ENCODE data around the gene LTB4R2. TPM values are rescaled to one million over a fixed set of nuclear protein-coding genes. Genes with fewer than 3 reads are reported as not detected.

The LTB4R2 gene
- total and polyA plus RNA-seq, 2 donors (not counting 1 experiment from before 2014, with no cell fraction given) = 10.7 to 11.7 TPM

- ChIA-PET POLR2A (interaction anchor here (0.9 to 2.0 kb wide), 4 partner anchors 13 to 48 kb away, joined by 3 to 5 read pairs (median 4); partner anchors contain the start of genes RABGGTA and TINF2), CTCF (interaction anchor here (1.2 to 5.1 kb wide), 8 partner anchors 7 to 147 kb away, joined by 3 to 41 read pairs (median 11); partner anchors contain the start of genes CIDEB, LTB4R2, MDP1 and RABGGTA)
- H4K20me1 ChIP-seq (ENCODE audit: control insufficient read depth, insufficient read depth, low read length, poor library complexity, severe bottlenecking) = no peaks in the 10 kb centered on the region
- peaks cover 11 to 52% of the 10 kb centered on the region in 2 experiments for H3K36me3 ChIP-seq (replicated peaks in 1 of 2; ENCODE audit: control extremely low read depth in 1 of 2, control insufficient read depth in 1 of 2, extremely low read depth in 1 of 2, insufficient read depth in 2 of 2, low read length in 1 of 2)
- no peak overlapping the region for H3K27ac ChIP-seq (ENCODE audit: low read length in 2 of 2)
- TF ChIP-seq CTCF (IDR thresholded peaks at IDR 0.05) = no peak
- no peak for TF ChIP-seq EZH2 (IDR thresholded peaks at IDR 0.05; ENCODE audit: borderline replicate concordance, insufficient read depth, low read depth, low read length, poor library complexity, severe bottlenecking)
- no peak overlapping the region for H3K9ac ChIP-seq (ENCODE audit: low read length)
- H3K79me2 ChIP-seq (ENCODE audit: control insufficient read depth, insufficient read depth, low read length) = peaks cover 13% of the 10 kb centered on the region
- no peak for ATAC-seq (ENCODE audit: low read depth)
- H3K9me3 ChIP-seq (ENCODE audit: control extremely low read depth in 1 of 3, control insufficient read depth in 2 of 3, insufficient read depth in 1 of 3, low read length in 2 of 3) = no peaks in the 10 kb centered on the region
- H3K4me1 ChIP-seq (ENCODE audit: control insufficient read depth in 2 of 2, insufficient read depth in 2 of 2, low read length in 2 of 2) = peaks cover 10 to 18% of the 10 kb centered on the region in 2 donors
- H3K4me2 ChIP-seq (replicated peaks; ENCODE audit: low read depth, low read length, poor library complexity, severe bottlenecking) = no peak overlapping the region
- H2AFZ ChIP-seq (ENCODE audit: insufficient read depth, low read depth, low read length, poor library complexity, severe bottlenecking) = no peak overlapping the region
- 92% methylated on average over 3 of the region's 9 CpGs for WGBS (ENCODE audit: insufficient coverage)
- no peak overlapping the region for H3K4me3 Mint-ChIP-seq
- no peaks in the 10 kb centered on the region for H3K27me3 Mint-ChIP-seq
- H3K4me1 Mint-ChIP-seq = peaks cover 14% of the 10 kb centered on the region
- intact Hi-C loops (cut with micrococcal nuclease) = no loop called here
- H3K9me3 Mint-ChIP-seq (ENCODE audit: insufficient read depth) = no peaks in the 10 kb centered on the region
- no peaks in the 10 kb centered on the region for H3K27me3 ChIP-seq (replicated peaks in 1 of 4; ENCODE audit: control extremely low read depth in 1 of 4, control insufficient read depth in 3 of 4, insufficient read depth in 4 of 4, low read length in 3 of 4)
- no peak overlapping the region for H3K4me3 ChIP-seq (ENCODE audit: control extremely low read depth in 1 of 5, extremely low read depth in 1 of 5, insufficient read depth in 1 of 5, low read depth in 2 of 5, low read length in 4 of 5)
- H3K27ac Mint-ChIP-seq = no peak overlapping the region
- DNase-seq = no peak
Observed at GRCh38 chr14:24290746-24291145, 19.2 kb upstream of the LTB4R2 start.

- no peaks in the 10 kb centered on the region for H4K20me1 ChIP-seq (ENCODE audit: control insufficient read depth, insufficient read depth, low read length, poor library complexity, severe bottlenecking)
- H3K27me3 ChIP-seq (replicated peaks in 1 of 4; ENCODE audit: control extremely low read depth in 1 of 4, control insufficient read depth in 3 of 4, insufficient read depth in 4 of 4, low read length in 3 of 4) = no peaks in the 10 kb centered on the region
- no peak overlapping the region for H3K27ac ChIP-seq (ENCODE audit: low read length in 2 of 2)
- 92% methylated on average over 2 of the region's 3 CpGs for WGBS (ENCODE audit: insufficient coverage)
- DNase-seq (no peak), ATAC-seq (ENCODE audit: low read depth) (no peak)
- peaks cover 13% of the 10 kb centered on the region for H3K79me2 ChIP-seq (ENCODE audit: control insufficient read depth, insufficient read depth, low read length)
- Mint-ChIP-seq H3K27ac (no peak overlapping the region), H3K9me3 (ENCODE audit: insufficient read depth) (no peaks in the 10 kb centered on the region), H3K4me3 (no peak overlapping the region), H3K27me3 (no peaks in the 10 kb centered on the region), H3K4me1 (peaks cover 20% of the 10 kb centered on the region)
- H3K4me2 ChIP-seq (replicated peaks; ENCODE audit: low read depth, low read length, poor library complexity, severe bottlenecking) = no peak overlapping the region
- ChIA-PET POLR2A (interaction anchor here (1.0 to 1.2 kb wide), 3 partner anchors 20 to 49 kb away, joined by 3 read pairs; partner anchors contain the start of genes LTB4R and TINF2), CTCF (interaction anchor here (1.2 to 5.1 kb wide), 7 partner anchors 10 to 146 kb away, joined by 3 to 41 read pairs (median 14); partner anchors contain the start of genes CIDEB, LTB4R2, RABGGTA and TINF2)
- no peaks in the 10 kb centered on the region for H3K9me3 ChIP-seq (ENCODE audit: control extremely low read depth in 1 of 3, control insufficient read depth in 2 of 3, insufficient read depth in 1 of 3, low read length in 2 of 3)
- TF ChIP-seq CTCF (IDR thresholded peaks at IDR 0.05) (no peak), EZH2 (IDR thresholded peaks at IDR 0.05; ENCODE audit: borderline replicate concordance, insufficient read depth, low read depth, low read length, poor library complexity, severe bottlenecking) (no peak)
- no peak overlapping the region for H3K9ac ChIP-seq (ENCODE audit: low read length)
- no peak overlapping the region for H3K4me3 ChIP-seq (ENCODE audit: control extremely low read depth in 1 of 5, extremely low read depth in 1 of 5, insufficient read depth in 1 of 5, low read depth in 2 of 5, low read length in 4 of 5)
- H3K36me3 ChIP-seq (replicated peaks in 1 of 2; ENCODE audit: control extremely low read depth in 1 of 2, control insufficient read depth in 1 of 2, extremely low read depth in 1 of 2, insufficient read depth in 2 of 2, low read length in 1 of 2) = peaks cover 13 to 58% of the 10 kb centered on the region in 2 experiments
- intact Hi-C loops (cut with micrococcal nuclease) = no loop called here
- no peak overlapping the region for H2AFZ ChIP-seq (ENCODE audit: insufficient read depth, low read depth, low read length, poor library complexity, severe bottlenecking)
- H3K4me1 ChIP-seq (ENCODE audit: control insufficient read depth in 2 of 2, insufficient read depth in 2 of 2, low read length in 2 of 2) = peaks cover 12 to 20% of the 10 kb centered on the region in 2 donors
Observed at GRCh38 chr14:24291446-24292117, 18.4 kb upstream of the LTB4R2 start.

All from B cell (primary cell).